SH-SY5Y (cell line): ENCODE measurements around the gene P3H1.

ENCODE experiments used
- GATA2 ChIP-seq: IDR thresholded peaks from 2 replicates; pipeline ENCODE4 v1.6.1; 2011; ENCODE audit warnings: mild to moderate bottlenecking, low read depth, low read length
- GATA3 ChIP-seq: IDR thresholded peaks from 2 replicates; pipeline ENCODE4 v1.6.1; 2011; ENCODE audit warnings: low read depth, mild to moderate bottlenecking, low read length, moderate library complexity

DNA sequence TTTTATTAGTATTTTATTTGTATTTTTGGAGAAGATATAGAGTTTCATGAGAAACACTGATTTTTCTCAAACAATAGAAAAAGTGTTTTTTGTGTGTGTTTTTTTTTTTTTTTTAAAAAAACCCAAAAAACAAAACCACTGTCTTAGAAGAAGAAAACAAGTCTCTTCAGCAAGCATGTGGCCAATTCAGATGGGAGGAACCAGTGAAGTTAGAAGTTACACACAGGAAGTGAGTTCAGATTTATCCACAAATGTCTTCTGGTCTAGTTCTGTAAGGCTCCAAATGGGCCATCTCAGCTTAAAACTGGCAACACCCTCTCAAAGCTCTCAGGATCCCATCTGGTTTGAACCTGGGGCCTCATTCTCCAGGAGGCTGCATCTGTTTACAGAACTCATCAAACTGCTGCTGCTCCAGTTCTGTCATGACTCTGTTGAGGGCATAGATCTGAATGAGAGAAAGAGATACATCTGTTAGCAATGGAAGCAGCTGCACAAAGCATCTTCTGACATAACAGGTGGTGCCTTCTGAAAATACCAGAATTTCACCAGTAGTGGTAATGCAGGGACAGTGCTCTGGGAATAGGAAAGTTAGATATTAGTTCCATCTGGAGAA, 40.3 kb upstream of the P3H1 start:
- TF ChIP-seq GATA3 (no peak), GATA2 (no peak)
